Ishikawa (cell line): ENCODE data around the gene LRFN4.

Experiments used
- CEBPB ChIP-seq: IDR thresholded peaks from 2 replicates; pipeline ENCODE4 v1.6.1; 2012
- CREB1 ChIP-seq: IDR thresholded peaks from 2 replicates; pipeline ENCODE4 v1.6.1; 2012; ENCODE audit warnings: low read depth
- EGR1 ChIP-seq: IDR thresholded peaks from 2 replicates; pipeline ENCODE4 v1.6.1; 2012
- EP300 ChIP-seq: IDR thresholded peaks from 2 replicates; pipeline ENCODE4 v1.6.1; 2012; ENCODE audit warnings: borderline replicate concordance
- FOXM1 ChIP-seq: IDR thresholded peaks from 2 replicates; pipeline ENCODE4 v1.6.1; 2012; ENCODE audit warnings: low read depth, borderline replicate concordance
- NFIC ChIP-seq: IDR thresholded peaks from 2 replicates; pipeline ENCODE4 v1.6.1; 2012
- RAD21 ChIP-seq: IDR thresholded peaks from 2 replicates; pipeline ENCODE4 v1.6.1; 2012; ENCODE audit warnings: low read depth
- TAF1 ChIP-seq: IDR thresholded peaks from 2 replicates; pipeline ENCODE4 v1.6.1; 2012; ENCODE audit warnings: low read depth, mild to moderate bottlenecking
- TCF12 ChIP-seq: IDR thresholded peaks from 2 replicates; pipeline ENCODE4 v1.6.1; 2012; ENCODE audit warnings: low read depth
- TEAD4 ChIP-seq: IDR thresholded peaks from 2 replicates; pipeline ENCODE4 v1.6.1; 2012
- USF1 ChIP-seq: IDR thresholded peaks from 2 replicates; pipeline ENCODE4 v1.6.1; 2012
- YY1 ChIP-seq: IDR thresholded peaks from 2 replicates; pipeline ENCODE4 v1.6.1; 2012; ENCODE audit warnings: low read depth
- ZBTB7A ChIP-seq: IDR thresholded peaks from 2 replicates; pipeline ENCODE4 v1.6.1; 2012; ENCODE audit warnings: low read depth
- TF ChIP-seq, protein P1 (sequence below): IDR thresholded peaks from 2 replicates; pipeline ENCODE4 v1.6.1; 2012; ENCODE audit warnings: low read depth, mild to moderate bottlenecking
- TF ChIP-seq, protein P2 (sequence below): IDR thresholded peaks from 2 replicates; pipeline ENCODE4 v1.6.1; 2012

The LRFN4 gene

DNA sequence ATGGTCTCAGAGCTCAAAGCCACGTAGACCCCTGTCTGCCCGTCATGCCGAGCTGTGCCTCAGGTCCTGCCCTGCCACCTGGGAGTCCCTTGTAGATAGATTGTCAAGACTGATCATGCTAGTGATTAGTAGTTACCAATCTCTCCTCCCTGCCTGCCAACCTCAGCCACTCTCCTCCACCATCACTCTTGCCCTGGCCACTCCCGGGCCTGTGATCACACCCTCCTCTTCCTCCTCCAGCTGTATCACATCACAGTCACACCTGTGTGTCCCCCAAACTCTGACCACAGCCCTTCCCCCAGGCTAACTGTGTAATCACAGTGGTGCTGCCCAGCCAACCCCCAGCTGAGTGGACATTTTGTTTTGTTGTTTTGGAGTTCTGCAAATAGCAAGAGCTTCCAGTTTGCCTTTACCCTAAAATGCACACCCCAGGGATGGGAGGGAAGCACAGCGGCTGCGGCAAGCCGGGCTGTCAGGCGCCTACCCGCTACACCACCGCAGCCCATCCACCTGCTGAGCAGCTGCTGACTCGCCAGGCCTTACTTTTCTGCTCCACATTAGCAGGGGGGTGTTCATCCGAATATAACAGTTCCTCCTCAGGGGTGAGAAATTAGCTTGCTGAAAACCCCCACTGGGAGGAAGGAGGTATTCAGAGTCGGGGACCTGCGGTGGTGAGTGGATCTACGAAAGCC, 45.8 kb downstream of the LRFN4 start:
- no peak for TF ChIP-seq RAD21
- no peak for TF ChIP-seq TAF1
- TF ChIP-seq FOXM1 = no peak
- TF ChIP-seq TEAD4 = no peak
- no peak for TF ChIP-seq NFIC
- TF ChIP-seq, protein P1, sequence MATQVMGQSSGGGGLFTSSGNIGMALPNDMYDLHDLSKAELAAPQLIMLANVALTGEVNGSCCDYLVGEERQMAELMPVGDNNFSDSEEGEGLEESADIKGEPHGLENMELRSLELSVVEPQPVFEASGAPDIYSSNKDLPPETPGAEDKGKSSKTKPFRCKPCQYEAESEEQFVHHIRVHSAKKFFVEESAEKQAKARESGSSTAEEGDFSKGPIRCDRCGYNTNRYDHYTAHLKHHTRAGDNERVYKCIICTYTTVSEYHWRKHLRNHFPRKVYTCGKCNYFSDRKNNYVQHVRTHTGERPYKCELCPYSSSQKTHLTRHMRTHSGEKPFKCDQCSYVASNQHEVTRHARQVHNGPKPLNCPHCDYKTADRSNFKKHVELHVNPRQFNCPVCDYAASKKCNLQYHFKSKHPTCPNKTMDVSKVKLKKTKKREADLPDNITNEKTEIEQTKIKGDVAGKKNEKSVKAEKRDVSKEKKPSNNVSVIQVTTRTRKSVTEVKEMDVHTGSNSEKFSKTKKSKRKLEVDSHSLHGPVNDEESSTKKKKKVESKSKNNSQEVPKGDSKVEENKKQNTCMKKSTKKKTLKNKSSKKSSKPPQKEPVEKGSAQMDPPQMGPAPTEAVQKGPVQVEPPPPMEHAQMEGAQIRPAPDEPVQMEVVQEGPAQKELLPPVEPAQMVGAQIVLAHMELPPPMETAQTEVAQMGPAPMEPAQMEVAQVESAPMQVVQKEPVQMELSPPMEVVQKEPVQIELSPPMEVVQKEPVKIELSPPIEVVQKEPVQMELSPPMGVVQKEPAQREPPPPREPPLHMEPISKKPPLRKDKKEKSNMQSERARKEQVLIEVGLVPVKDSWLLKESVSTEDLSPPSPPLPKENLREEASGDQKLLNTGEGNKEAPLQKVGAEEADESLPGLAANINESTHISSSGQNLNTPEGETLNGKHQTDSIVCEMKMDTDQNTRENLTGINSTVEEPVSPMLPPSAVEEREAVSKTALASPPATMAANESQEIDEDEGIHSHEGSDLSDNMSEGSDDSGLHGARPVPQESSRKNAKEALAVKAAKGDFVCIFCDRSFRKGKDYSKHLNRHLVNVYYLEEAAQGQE = no peak
- no peak for TF ChIP-seq EP300
- no peak for TF ChIP-seq USF1
- no peak for TF ChIP-seq ZBTB7A
- no peak for TF ChIP-seq CEBPB
- no peak for TF ChIP-seq YY1
- no peak for TF ChIP-seq CREB1
- no peak for TF ChIP-seq TCF12
- no peak for TF ChIP-seq EGR1
- TF ChIP-seq, protein P2, sequence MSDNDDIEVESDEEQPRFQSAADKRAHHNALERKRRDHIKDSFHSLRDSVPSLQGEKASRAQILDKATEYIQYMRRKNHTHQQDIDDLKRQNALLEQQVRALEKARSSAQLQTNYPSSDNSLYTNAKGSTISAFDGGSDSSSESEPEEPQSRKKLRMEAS = no peak

DNA sequence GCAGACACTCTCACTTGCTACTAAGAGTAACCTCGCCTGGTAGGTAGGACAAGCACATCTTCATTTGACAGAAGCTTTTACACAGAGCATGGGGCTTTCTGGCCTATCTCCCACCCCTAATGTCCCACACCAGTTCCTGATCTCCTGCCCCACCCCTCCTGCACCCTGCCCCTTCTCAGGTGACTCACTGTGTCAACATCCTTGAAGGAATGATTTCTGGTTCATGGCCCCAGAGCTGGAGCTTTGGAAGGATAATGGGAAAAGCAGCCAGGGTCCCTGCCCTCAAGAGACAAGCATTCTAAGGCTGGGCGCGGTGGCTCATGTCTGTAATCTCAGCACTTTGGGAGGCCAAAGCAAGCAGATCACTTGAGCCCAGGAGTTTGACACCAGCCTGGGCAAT, 47.2 kb downstream of the LRFN4 start:
- TF ChIP-seq TCF12 (no peak), ZBTB7A (no peak), NFIC (no peak), EGR1 (no peak), TAF1 (no peak), FOXM1 (no peak), EP300 (no peak), TEAD4 (no peak), RAD21 (no peak), CREB1 (no peak), USF1 (no peak), CEBPB (no peak), YY1 (no peak)
- TF ChIP-seq, protein P2 = no peak

- TF ChIP-seq ZBTB7A (no peak), EGR1 (no peak), RAD21 (no peak), NFIC (no peak), EP300 (no peak), USF1 (no peak), CEBPB (no peak), YY1 (no peak), TAF1 (no peak)
- TF ChIP-seq, protein P2 = no peak
Observed at GRCh38 chr11:66904561-66904960, 47.7 kb downstream of the LRFN4 start.

GRCh38 chr11:66904981-66905521, 48.2 kb downstream of the LRFN4 start:
- TF ChIP-seq NFIC (peak; percentile 57), YY1 (no peak), ZBTB7A (no peak), FOXM1 (no peak)

DNA sequence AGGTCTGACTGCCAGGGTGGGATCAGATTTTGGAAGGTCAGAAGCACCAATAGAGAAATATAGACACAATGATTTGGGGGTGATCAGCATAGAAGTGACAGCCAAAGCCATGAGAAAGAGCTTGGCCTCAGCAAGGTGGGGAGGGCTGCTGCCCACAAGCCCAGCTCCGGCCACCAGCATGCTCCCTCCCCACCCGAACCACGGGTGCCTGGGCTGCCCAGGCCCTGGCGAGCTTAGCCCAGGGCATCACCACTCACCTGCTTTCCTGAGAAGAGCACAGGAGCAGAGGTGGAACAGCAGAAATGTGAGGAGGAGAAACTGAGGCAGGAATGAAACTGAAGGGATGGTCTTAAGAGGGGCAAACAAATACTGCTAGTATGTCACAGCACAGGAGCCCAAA, 48.8 kb downstream of the LRFN4 start:
- TF ChIP-seq TEAD4 (no peak), CREB1 (no peak), TCF12 (no peak), YY1 (no peak), EGR1 (no peak), NFIC (no peak), FOXM1 (no peak), CEBPB (no peak), TAF1 (no peak), EP300 (no peak), ZBTB7A (no peak)
- TF ChIP-seq, protein P2 = no peak

DNA sequence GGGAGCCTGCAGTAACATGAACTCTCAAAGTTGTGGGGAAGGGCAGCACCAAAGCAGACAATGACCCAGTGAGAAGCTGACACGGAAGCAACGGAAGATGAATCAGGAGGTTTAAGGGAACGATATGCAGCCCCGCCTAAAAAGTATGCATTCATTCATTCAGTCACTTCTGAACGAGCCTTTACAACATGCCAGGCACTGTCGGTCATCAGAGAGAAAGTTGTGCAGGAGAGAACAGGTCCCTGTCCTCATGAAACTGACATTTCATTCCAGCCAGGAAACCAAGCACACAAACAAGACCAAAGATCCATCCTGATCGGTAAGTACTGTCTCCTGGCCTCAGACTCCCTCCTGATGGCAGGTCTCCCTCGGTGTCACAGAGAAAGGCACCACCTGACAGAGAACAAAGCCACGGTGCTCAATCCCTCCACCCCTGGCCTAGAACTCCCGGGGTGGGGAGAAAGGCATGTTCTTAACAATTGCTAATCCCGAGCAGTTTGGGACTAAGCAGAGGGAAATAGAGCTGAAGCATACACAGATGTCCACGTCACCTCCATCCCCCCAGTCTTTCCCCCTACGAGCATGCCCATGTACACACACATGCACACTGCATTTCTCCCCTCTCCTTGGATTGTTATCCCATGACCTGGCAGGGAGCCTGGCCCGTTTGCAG, 49.3 kb downstream of the LRFN4 start:
- TF ChIP-seq NFIC (no peak), ZBTB7A (no peak), TEAD4 (no peak), CREB1 (no peak), CEBPB (no peak), FOXM1 (no peak), YY1 (no peak), EGR1 (no peak), EP300 (no peak), TAF1 (no peak)
- TF ChIP-seq, protein P2 = no peak
- TF ChIP-seq, protein P1 = no peak
